KOPT-K1 (cell line): Measurements from ENCODE around the gene RPS19BP1.

ENCODE experiments used
- H3K27ac ChIP-seq: fragments of 200-600 bp; sonication (generic); 2 replicates; pipeline ENCODE4 v1.5.1; 2016; ENCODE audit warnings: antibody characterized with exemption, mild to moderate bottlenecking, low read depth, low read length; ENCODE audit not compliant: poor library complexity, severe bottlenecking
- H3K36me3 ChIP-seq: fragments of 200-600 bp; sonication (generic); 2 replicates; pipeline ENCODE4 v1.5.1; 2017; ENCODE audit warnings: antibody characterized with exemption, mild to moderate bottlenecking, low read length, moderate library complexity; ENCODE audit not compliant: insufficient read depth
- H3K9me3 ChIP-seq: fragments of 200-600 bp; sonication (generic); 2 replicates; pipeline ENCODE4 v1.5.1; 2017; ENCODE audit warnings: antibody characterized with exemption, low read length, mild to moderate bottlenecking; ENCODE audit not compliant: insufficient read depth, poor library complexity, severe bottlenecking

Gene RPS19BP1

GRCh38 chr22:39532215-39533073 is at the start of gene RPS19BP1:
RPS19BP1 (minus strand) TSS chr22:39532748; CDS start chr22:39532738, 10 bp downstream.
- H3K27ac ChIP-seq = peak within 1 kb of the TSS; percentile 94
- H3K36me3 ChIP-seq = peaks cover 41% of the 10 kb centered on the region
- H3K9me3 ChIP-seq = no peaks in the 10 kb centered on the region

DNA sequence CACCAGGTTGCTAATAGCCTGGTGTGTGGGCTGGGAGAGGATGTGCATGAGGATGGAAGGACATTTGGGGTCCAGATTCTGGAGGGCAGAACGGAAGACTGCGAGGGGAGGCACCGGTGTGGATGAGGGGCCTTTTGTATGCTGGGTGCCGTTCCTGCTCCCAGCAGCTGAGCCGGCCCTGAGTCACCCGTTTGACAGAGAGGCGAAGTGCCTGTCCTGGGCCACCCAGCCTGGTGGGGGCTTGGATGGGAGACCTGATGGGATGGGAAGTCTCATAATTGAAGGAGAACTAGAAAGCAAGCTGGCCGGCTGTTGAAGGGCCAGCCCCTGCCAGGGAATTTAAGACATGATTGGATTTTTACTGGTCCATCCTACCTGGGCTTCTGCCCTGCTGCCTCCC is 48.8 kb upstream of the RPS19BP1 start:
- no peaks in the 10 kb centered on the region for H3K36me3 ChIP-seq
- H3K9me3 ChIP-seq = no peaks in the 10 kb centered on the region
- no peak overlapping the region for H3K27ac ChIP-seq

GRCh38 chr22:39580795-39581194 is 48.2 kb upstream of the RPS19BP1 start:
- H3K9me3 ChIP-seq = no peaks in the 10 kb centered on the region
- H3K27ac ChIP-seq = no peak overlapping the region
- no peaks in the 10 kb centered on the region for H3K36me3 ChIP-seq

DNA sequence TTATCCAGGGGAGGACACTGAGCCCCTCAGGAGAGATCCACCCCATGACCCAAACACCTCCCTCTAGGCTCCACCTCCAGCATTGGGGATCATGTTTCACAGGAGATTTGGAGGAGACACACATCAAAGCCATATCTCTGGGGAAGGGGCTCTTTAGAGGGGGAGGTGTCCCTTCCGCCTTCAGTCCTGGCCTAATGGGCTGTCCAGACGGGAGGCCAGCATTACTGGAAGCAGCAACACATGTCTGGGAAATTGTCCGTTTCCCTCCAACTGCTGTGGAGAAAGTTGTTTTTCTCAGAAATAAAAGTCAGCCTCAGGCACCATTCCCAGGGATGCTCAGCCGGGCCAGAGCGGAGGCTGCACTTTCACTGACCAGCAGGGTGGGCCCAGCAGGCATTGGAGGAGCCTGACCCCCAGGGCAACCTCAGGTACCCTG is 47.5 kb upstream of the RPS19BP1 start:
- no peaks in the 10 kb centered on the region for H3K9me3 ChIP-seq
- H3K27ac ChIP-seq = no peak overlapping the region
- H3K36me3 ChIP-seq = no peaks in the 10 kb centered on the region

DNA sequence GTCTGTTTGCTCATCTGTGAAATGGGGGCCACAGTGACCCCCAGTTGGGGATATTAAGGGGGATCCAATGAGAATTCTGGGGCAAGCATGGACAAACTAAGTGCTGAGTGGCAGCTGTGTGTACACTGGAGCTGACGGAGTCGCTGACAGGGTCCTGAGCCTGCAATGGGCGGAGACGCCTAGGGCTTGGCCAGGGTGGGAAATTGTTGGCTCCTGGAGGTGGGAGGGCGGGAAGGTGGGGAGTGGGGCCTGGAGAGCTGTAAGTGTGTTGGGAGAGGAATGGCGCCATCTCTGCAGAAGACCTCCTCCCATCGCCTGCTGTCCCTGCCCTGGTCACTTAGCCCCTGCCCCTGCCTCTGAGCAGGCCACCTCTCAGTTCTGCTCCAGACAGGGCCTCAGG is 45.4 kb upstream of the RPS19BP1 start:
- H3K36me3 ChIP-seq = no peaks in the 10 kb centered on the region
- H3K9me3 ChIP-seq = no peaks in the 10 kb centered on the region
- no peak overlapping the region for H3K27ac ChIP-seq

DNA sequence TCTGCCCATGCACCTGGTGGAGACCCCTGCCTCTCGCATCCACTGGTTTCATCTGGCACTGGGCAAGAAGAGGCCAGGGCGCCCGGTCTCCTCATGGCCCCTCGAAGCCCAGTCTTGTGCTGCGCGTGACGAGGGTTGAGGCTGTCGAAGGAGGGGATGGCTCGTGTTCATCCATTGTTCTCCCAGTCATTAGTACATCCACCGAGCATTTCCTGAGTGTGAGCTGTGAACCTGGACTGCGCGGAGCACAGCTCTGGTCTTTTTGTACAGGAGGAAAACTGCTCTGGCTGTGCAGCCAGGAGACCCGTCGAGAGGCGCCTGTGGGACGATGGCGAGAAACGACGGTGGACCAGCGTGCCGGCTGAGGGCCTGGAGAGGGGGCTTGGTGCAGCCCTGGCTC is 44.8 kb upstream of the RPS19BP1 start:
- Histone ChIP-seq H3K36me3 (no peaks in the 10 kb centered on the region), H3K9me3 (no peaks in the 10 kb centered on the region), H3K27ac (no peak overlapping the region)

- no peak overlapping the region for H3K27ac ChIP-seq
- no peaks in the 10 kb centered on the region for H3K9me3 ChIP-seq
Measured at GRCh38 chr22:39576027-39576426, 43.5 kb upstream of the RPS19BP1 start.

DNA sequence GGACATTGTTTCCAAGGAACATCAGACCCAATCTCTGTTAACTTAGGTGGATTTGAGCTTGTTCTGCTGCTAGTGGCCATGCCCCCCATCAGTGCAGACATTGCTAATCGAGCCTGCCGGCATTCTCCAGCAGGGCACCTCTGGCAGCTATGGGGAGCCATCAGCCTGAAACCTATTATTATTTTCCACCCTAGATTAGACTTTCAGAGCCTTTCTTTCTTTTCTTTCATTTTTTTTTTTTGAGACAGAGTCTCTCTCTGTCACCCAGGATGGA is 42.9 kb upstream of the RPS19BP1 start:
- Histone ChIP-seq H3K36me3 (no peaks in the 10 kb centered on the region), H3K9me3 (no peaks in the 10 kb centered on the region), H3K27ac (no peak overlapping the region)

More at GRCh38 chr22:39576027-39576426, 43.5 kb upstream of the RPS19BP1 start:
- no peaks in the 10 kb centered on the region for H3K36me3 ChIP-seq

GRCh38 chr22:39574779-39575551 is 42.4 kb upstream of the RPS19BP1 start:
- Histone ChIP-seq H3K36me3 (no peaks in the 10 kb centered on the region), H3K27ac (no peak overlapping the region), H3K9me3 (no peaks in the 10 kb centered on the region)

DNA sequence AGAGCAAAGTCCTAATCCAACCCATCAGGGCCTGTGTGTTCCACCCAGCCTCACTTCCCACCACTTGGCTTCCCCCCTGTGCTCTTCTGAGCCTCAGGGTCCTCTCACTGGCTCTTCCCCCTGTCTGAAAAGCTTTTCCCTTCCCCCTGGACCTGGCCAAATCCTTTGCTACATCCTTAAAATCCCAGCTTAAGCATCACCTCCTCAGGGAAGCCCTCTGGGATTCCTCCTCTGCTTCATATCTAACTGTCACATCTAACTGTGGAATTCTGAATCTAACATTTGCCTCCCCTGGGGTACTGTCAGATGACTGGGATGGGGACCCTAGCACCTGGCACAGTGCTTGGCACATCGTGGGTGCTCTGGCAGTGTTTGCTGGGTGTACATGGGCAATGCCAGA is 39.0 kb upstream of the RPS19BP1 start:
- no peak overlapping the region for H3K27ac ChIP-seq

DNA sequence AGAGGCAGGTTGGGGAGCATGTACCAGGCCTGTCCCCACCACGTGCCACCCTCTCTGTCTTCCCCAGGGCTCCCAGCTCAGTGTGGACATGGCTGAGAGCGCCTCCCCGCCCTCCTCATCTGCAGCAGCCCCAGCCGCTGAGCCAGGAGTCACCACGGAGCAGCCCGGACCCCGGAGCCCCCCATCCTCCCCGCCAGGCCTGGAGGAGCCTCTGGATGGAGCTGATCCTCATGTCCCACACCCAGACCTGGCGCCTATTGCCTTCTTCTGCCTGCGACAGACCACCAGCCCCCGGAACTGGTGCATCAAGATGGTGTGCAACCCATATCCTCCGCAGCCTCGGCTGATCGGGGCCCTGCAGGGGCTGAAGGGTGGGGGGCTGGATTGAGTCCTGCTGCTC is 38.1 kb upstream of the RPS19BP1 start, which contains the start of gene CACNA1I:
Gene CACNA1I, plus strand, starts transcription at position 89 of the 400 bp plus-strand sequence. Its CDS starts 0 bp downstream, at position 89.
- H3K36me3 ChIP-seq = no peaks in the 10 kb centered on the region
- H3K27ac ChIP-seq = no peak within 1 kb of the TSS
- H3K9me3 ChIP-seq = no peaks in the 10 kb centered on the region

More for the DNA sequence above, 39.0 kb upstream of the RPS19BP1 start:
- no peaks in the 10 kb centered on the region for H3K36me3 ChIP-seq
- no peaks in the 10 kb centered on the region for H3K9me3 ChIP-seq

- H3K27ac ChIP-seq = no peak overlapping the region
- no peaks in the 10 kb centered on the region for H3K36me3 ChIP-seq
- no peaks in the 10 kb centered on the region for H3K9me3 ChIP-seq
Measured at GRCh38 chr22:39570226-39570625, 37.7 kb upstream of the RPS19BP1 start.

DNA sequence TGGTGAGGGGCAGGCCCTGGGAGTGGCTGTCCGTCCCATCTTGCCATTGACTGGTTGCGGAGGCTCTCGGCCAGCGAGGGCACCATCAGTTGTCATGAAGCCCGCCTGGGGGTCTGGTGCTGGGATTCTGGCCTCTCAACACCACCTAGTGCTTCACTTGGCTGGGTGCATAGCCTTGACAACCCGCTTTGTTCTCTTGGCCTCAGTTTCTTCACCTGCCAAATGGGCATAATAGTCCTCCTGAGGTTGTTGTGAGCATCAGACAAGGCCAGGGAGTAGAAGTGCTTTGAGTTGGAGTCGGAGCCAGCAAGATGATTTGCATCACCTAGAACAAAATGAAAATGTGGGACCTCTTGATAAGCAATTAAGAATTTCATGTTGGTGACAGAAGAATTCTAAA is 36.5 kb upstream of the RPS19BP1 start:
- Histone ChIP-seq H3K27ac (no peak overlapping the region), H3K36me3 (no peaks in the 10 kb centered on the region), H3K9me3 (no peaks in the 10 kb centered on the region)

DNA sequence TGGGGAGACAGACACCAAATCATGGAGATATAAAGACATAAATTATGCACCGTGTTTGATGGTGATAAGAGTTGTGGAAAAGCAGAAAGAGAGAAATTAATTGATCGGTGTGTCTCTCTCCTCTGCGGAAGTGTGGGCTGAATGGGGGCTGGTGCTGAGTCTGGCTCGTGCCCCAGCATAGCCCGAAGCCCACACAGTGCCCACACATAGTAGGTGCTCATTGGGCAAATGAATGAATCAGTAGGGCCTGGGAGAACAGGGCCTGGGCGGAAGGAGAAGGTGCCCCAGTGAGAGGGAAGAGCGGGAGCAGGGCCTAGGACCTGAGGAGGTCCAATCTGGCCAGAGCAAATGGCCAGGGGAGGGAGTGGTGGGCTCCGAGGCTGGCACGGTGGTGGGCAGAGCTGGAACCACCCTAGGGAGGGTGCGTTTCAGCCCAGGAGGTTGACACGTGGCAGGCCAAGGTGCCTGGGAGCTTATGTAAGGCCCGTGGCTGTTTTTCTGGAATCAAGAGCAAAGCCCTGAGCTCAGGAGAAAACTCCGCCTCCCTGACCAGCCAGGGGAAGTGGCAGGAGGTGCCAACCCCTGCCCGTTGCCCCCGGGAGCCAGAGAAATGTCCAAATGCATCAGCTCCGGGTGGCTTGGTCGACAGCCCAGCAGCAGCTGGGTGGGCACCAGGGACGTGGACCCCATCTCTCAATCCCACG is 35.9 kb upstream of the RPS19BP1 start:
- H3K9me3 ChIP-seq = no peaks in the 10 kb centered on the region
- H3K36me3 ChIP-seq = no peaks in the 10 kb centered on the region
- H3K27ac ChIP-seq = peak overlapping the region; percentile 38
